Measurements from ENCODE around the gene DDX41. TPM values are rescaled to one million over a fixed set of nuclear protein-coding genes. Genes with fewer than 3 reads are reported as not detected.
"Not testable (repeated sequence)": the region's sequence is repeated elsewhere in the genome, so short reads cannot be mapped to it uniquely, and the experiment has no call there.

The DDX41 gene
- total RNA-seq, 1 experiment from 2014 or later: 150 TPM

GRCh38 chr5:177485753-177486152, 31.0 kb downstream of the DDX41 start:
- not testable (repeated sequence) for H3K27me3 ChIP-seq (replicated peaks); H3K9me3 ChIP-seq (replicated peaks); H3K27ac ChIP-seq; DNase-seq (ENCODE audit: low read depth in 1 of 2, low spot score in 2 of 2); H3K4me3 ChIP-seq
- Histone ChIP-seq H3K4me1 (replicated peaks) (peaks cover 17% of the 10 kb centered on the region), H3K36me3 (peaks cover 97% of the 10 kb centered on the region)

- no peaks in the 10 kb centered on the region for H3K27me3 ChIP-seq (replicated peaks)
- no peak overlapping the region for H3K27ac ChIP-seq
- peaks cover 17% of the 10 kb centered on the region for H3K4me1 ChIP-seq (replicated peaks)
- peaks cover 91% of the 10 kb centered on the region for H3K36me3 ChIP-seq
- no peak for DNase-seq (ENCODE audit: low read depth in 1 of 2, low spot score in 2 of 2)
- H3K9me3 ChIP-seq (replicated peaks): 0 out of 2 replicates have a peak, but pooled peaks cover 3% of the 10 kb centered on the region
- H3K4me3 ChIP-seq: no peak overlapping the region
Measured at GRCh38 chr5:177484902-177485549, 31.7 kb downstream of the DDX41 start.

- H3K9me3 ChIP-seq (replicated peaks): 0 out of 2 replicates have a peak, but pooled peaks cover 3% of the 10 kb centered on the region
- H3K4me3 ChIP-seq: no peak overlapping the region
- no peaks in the 10 kb centered on the region for H3K27me3 ChIP-seq (replicated peaks)
- H3K36me3 ChIP-seq: peaks cover 91% of the 10 kb centered on the region
- H3K4me1 ChIP-seq (replicated peaks): peaks cover 17% of the 10 kb centered on the region
- H3K27ac ChIP-seq: no peak overlapping the region
- DNase-seq (ENCODE audit: low read depth in 1 of 2, low spot score in 2 of 2): no peak
Measured at GRCh38 chr5:177483994-177484901, 32.5 kb downstream of the DDX41 start.

GRCh38 chr5:177483042-177483441, 33.7 kb downstream of the DDX41 start:
- H3K4me1 ChIP-seq (replicated peaks): peaks cover 17% of the 10 kb centered on the region
- H3K27ac ChIP-seq: no peak overlapping the region
- peaks cover 91% of the 10 kb centered on the region for H3K36me3 ChIP-seq
- no peak overlapping the region for H3K4me3 ChIP-seq
- H3K9me3 ChIP-seq (replicated peaks): 0 out of 2 replicates have a peak, but pooled peaks cover 3% of the 10 kb centered on the region
- DNase-seq (ENCODE audit: low read depth in 1 of 2, low spot score in 2 of 2): no peak
- no peaks in the 10 kb centered on the region for H3K27me3 ChIP-seq (replicated peaks)

GRCh38 chr5:177482359-177482795, 34.4 kb downstream of the DDX41 start:
- Histone ChIP-seq H3K4me3 (no peak overlapping the region), H3K27ac (no peak overlapping the region), H3K4me1 (replicated peaks) (peaks cover 19% of the 10 kb centered on the region), H3K36me3 (peaks cover 89% of the 10 kb centered on the region), H3K9me3 (replicated peaks) (0 out of 2 replicates have a peak, but pooled peaks cover 3% of the 10 kb centered on the region), H3K27me3 (replicated peaks) (no peaks in the 10 kb centered on the region)
- no peak for DNase-seq (ENCODE audit: low read depth in 1 of 2, low spot score in 2 of 2)

- H3K4me1 ChIP-seq (replicated peaks): peaks cover 33% of the 10 kb centered on the region
- H3K27me3 ChIP-seq (replicated peaks): no peaks in the 10 kb centered on the region
- 0 out of 2 replicates have a peak, but pooled peaks cover 3% of the 10 kb centered on the region for H3K9me3 ChIP-seq (replicated peaks)
- no peak for DNase-seq (ENCODE audit: low read depth in 1 of 2, low spot score in 2 of 2)
- peaks cover 63% of the 10 kb centered on the region for H3K36me3 ChIP-seq
- no peak overlapping the region for H3K27ac ChIP-seq
- no peak overlapping the region for H3K4me3 ChIP-seq
Measured at GRCh38 chr5:177479774-177480173, 37.0 kb downstream of the DDX41 start.

- Histone ChIP-seq H3K4me3 (no peak overlapping the region), H3K36me3 (peaks cover 55% of the 10 kb centered on the region), H3K9me3 (replicated peaks) (no peaks in the 10 kb centered on the region), H3K27me3 (replicated peaks) (no peaks in the 10 kb centered on the region), H3K4me1 (replicated peaks) (peaks cover 27% of the 10 kb centered on the region), H3K27ac (no peak overlapping the region)
- no peak for DNase-seq (ENCODE audit: low read depth in 1 of 2, low spot score in 2 of 2)
Measured at GRCh38 chr5:177478711-177479646, 37.8 kb downstream of the DDX41 start.

GRCh38 chr5:177477701-177478477, 38.9 kb downstream of the DDX41 start:
- no peaks in the 10 kb centered on the region for H3K9me3 ChIP-seq (replicated peaks)
- no peaks in the 10 kb centered on the region for H3K27me3 ChIP-seq (replicated peaks)
- H3K27ac ChIP-seq: no peak overlapping the region
- DNase-seq (ENCODE audit: low read depth in 1 of 2, low spot score in 2 of 2): no peak
- peaks cover 27% of the 10 kb centered on the region for H3K4me1 ChIP-seq (replicated peaks)
- H3K4me3 ChIP-seq: no peak overlapping the region
- H3K36me3 ChIP-seq: peaks cover 46% of the 10 kb centered on the region

GRCh38 chr5:177476531-177477233, 40.1 kb downstream of the DDX41 start:
- Histone ChIP-seq H3K27me3 (replicated peaks) (no peaks in the 10 kb centered on the region), H3K4me1 (replicated peaks) (peaks cover 36% of the 10 kb centered on the region), H3K36me3 (peaks cover 48% of the 10 kb centered on the region), H3K4me3 (no peak overlapping the region), H3K9me3 (replicated peaks) (no peaks in the 10 kb centered on the region), H3K27ac (no peak overlapping the region)
- peak; percentile 77 to 95 for DNase-seq (ENCODE audit: low read depth in 1 of 2, low spot score in 2 of 2)

GRCh38 chr5:177475563-177476427, 41.0 kb downstream of the DDX41 start:
- Histone ChIP-seq H3K27me3 (replicated peaks) (no peaks in the 10 kb centered on the region), H3K4me1 (replicated peaks) (peaks cover 37% of the 10 kb centered on the region), H3K27ac (no peak overlapping the region)

GRCh38 chr5:177474846-177475562, 41.8 kb downstream of the DDX41 start:
- H3K27me3 ChIP-seq (replicated peaks): no peaks in the 10 kb centered on the region
- no peak overlapping the region for H3K27ac ChIP-seq
- DNase-seq (ENCODE audit: low read depth in 1 of 2, low spot score in 2 of 2): no peak
- no peak overlapping the region for H3K4me3 ChIP-seq
- peaks cover 45% of the 10 kb centered on the region for H3K4me1 ChIP-seq (replicated peaks)
- H3K9me3 ChIP-seq (replicated peaks): no peaks in the 10 kb centered on the region
- H3K36me3 ChIP-seq: peaks cover 55% of the 10 kb centered on the region

More at GRCh38 chr5:177475563-177476427, 41.0 kb downstream of the DDX41 start:
- peaks cover 49% of the 10 kb centered on the region for H3K36me3 ChIP-seq
- no peak for DNase-seq (ENCODE audit: low read depth in 1 of 2, low spot score in 2 of 2)
- H3K4me3 ChIP-seq: no peak overlapping the region
- no peaks in the 10 kb centered on the region for H3K9me3 ChIP-seq (replicated peaks)
